HEK293 (cell line): ENCODE measurements around the gene KCNAB1.

ENCODE experiments used
- CTCF ChIA-PET: fragments of 350-600 bp; formaldehyde crosslinking; extraction: SDS; loops from one replicate; lab custom pipeline; 2021; ENCODE audit warnings: antibody characterized with exemption; lab: Yijun Ruan, JAX
- POLR2A ChIA-PET: fragments of 300-600 bp; formaldehyde crosslinking; extraction: SDS; loops from one replicate; lab custom pipeline; 2020; ENCODE audit warnings: antibody characterized with exemption, inconsistent platforms; lab: Yijun Ruan, JAX
- H3K27ac ChIP-seq: fragments of 200-500 bp; sonication (Bioruptor generic); 2 replicates; pipeline ENCODE4 v1.5.1; 2014; ENCODE audit warnings: low read depth, low read length, control low read depth, inconsistent platforms; ENCODE audit errors: extremely low read depth
- H3K36me3 ChIP-seq, 2 experiments: fragments of 200-500 bp in 1 of 2; sonication (Bioruptor generic) in 1 of 2; 1 replicate in 1 of 2; 2 replicates in 1 of 2; pipeline ENCODE4 v1.5.1; 2014 to 2017; ENCODE audit warnings: inconsistent platforms in 2 of 2, low read length in 2 of 2; ENCODE audit not compliant: control insufficient read depth in 2 of 2, insufficient read depth in 1 of 2
- H3K4me1 ChIP-seq: fragments of 200-500 bp; sonication (Bioruptor generic); 2 replicates; pipeline ENCODE4 v1.5.1; 2014; ENCODE audit warnings: mild to moderate bottlenecking, low read length, inconsistent platforms; ENCODE audit not compliant: control insufficient read depth, insufficient read depth
- H3K4me3 ChIP-seq: 2 replicates; pipeline ENCODE4 v1.5.1; 2011; ENCODE audit warnings: low read depth, mild to moderate bottlenecking, control low read depth, low read length, moderate library complexity
- H3K9me3 ChIP-seq: fragments of 200-500 bp; sonication (Bioruptor generic); 2 replicates; pipeline ENCODE4 v1.5.1; 2014; ENCODE audit warnings: low read depth, low read length, inconsistent platforms; ENCODE audit not compliant: control insufficient read depth, insufficient read depth
- BCL6B ChIP-seq: fragments of 450-650 bp; formaldehyde crosslinking; IDR thresholded peaks from 2 replicates; pipeline ENCODE4 v1.5.1; 2017; ENCODE audit warnings: missing biosample characterization, missing genetic modification characterization
- CTCF ChIP-seq: fragments of 450-650 bp; formaldehyde crosslinking; IDR thresholded peaks from 2 replicates; pipeline ENCODE4 v1.5.1; 2016; ENCODE audit warnings: missing biosample characterization, missing genetic modification characterization
- HIC1 ChIP-seq: fragments of 450-650 bp; formaldehyde crosslinking; IDR thresholded peaks from 2 replicates; pipeline ENCODE4 v1.5.1; 2016; ENCODE audit warnings: missing biosample characterization, missing genetic modification characterization
- KLF8 ChIP-seq: fragments of 450-650 bp; formaldehyde crosslinking; IDR thresholded peaks from 2 replicates; pipeline ENCODE4 v1.5.1; 2016; ENCODE audit warnings: missing biosample characterization, missing genetic modification characterization
- TRIM28 ChIP-seq: IDR thresholded peaks from 2 replicates; pipeline ENCODE4 v1.6.1; 2011; ENCODE audit warnings: low read length, control low read depth, borderline replicate concordance
- ZBTB11 ChIP-seq: fragments of 450-650 bp; formaldehyde crosslinking; conservative IDR thresholded peaks from 2 replicates; pipeline ENCODE4 v1.5.1; 2016; ENCODE audit warnings: low read depth, missing biosample characterization, missing genetic modification characterization
- ZBTB21 ChIP-seq: fragments of 450-650 bp; formaldehyde crosslinking; IDR thresholded peaks from 2 replicates; pipeline ENCODE4 v1.5.1; 2017; ENCODE audit warnings: missing biosample characterization, missing genetic modification characterization
- ZNF114 ChIP-seq: fragments of 450-650 bp; formaldehyde crosslinking; IDR thresholded peaks from 2 replicates; pipeline ENCODE4 v1.5.0; 2017; ENCODE audit warnings: missing biosample characterization, missing genetic modification characterization
- ZNF157 ChIP-seq: fragments of 450-650 bp; formaldehyde crosslinking; IDR thresholded peaks from 2 replicates; pipeline ENCODE4 v1.5.1; 2016; ENCODE audit warnings: missing biosample characterization, missing genetic modification characterization
- ZNF2 ChIP-seq: fragments of 450-650 bp; formaldehyde crosslinking; IDR thresholded peaks from 2 replicates; pipeline ENCODE4 v1.5.1; 2016; ENCODE audit warnings: missing biosample characterization, missing genetic modification characterization
- ZNF221 ChIP-seq: fragments of 450-650 bp; formaldehyde crosslinking; IDR thresholded peaks from 2 replicates; pipeline ENCODE4 v1.5.1; 2017; ENCODE audit warnings: missing biosample characterization, missing genetic modification characterization, borderline replicate concordance
- ZNF23 ChIP-seq: fragments of 450-650 bp; formaldehyde crosslinking; IDR thresholded peaks from 2 replicates; pipeline ENCODE4 v1.5.1; 2016; ENCODE audit warnings: missing biosample characterization, missing genetic modification characterization, borderline replicate concordance
- ZNF24 ChIP-seq: fragments of 450-650 bp; formaldehyde crosslinking; IDR thresholded peaks from 2 replicates; pipeline ENCODE4 v1.5.1; 2016; ENCODE audit warnings: missing biosample characterization, missing genetic modification characterization
- ZNF561 ChIP-seq: fragments of 450-650 bp; IDR thresholded peaks from 2 replicates; pipeline ENCODE4 v1.5.1; 2018; ENCODE audit warnings: missing biosample characterization, missing genetic modification characterization, borderline replicate concordance
- ZNF654 ChIP-seq: fragments of 450-650 bp; formaldehyde crosslinking; IDR thresholded peaks from 2 replicates; pipeline ENCODE4 v1.5.1; 2016; ENCODE audit warnings: low read depth, missing biosample characterization, missing genetic modification characterization
- ZNF660 ChIP-seq: fragments of 450-650 bp; IDR thresholded peaks from 2 replicates; pipeline ENCODE4 v1.5.1; 2018; ENCODE audit warnings: missing biosample characterization, mild to moderate bottlenecking, missing genetic modification characterization
- ZNF776 ChIP-seq: fragments of 450-650 bp; formaldehyde crosslinking; IDR thresholded peaks from 2 replicates; pipeline ENCODE4 v1.5.0; 2017; ENCODE audit warnings: missing biosample characterization, missing genetic modification characterization, borderline replicate concordance
- ZSCAN30 ChIP-seq: fragments of 450-650 bp; IDR thresholded peaks from 2 replicates; pipeline ENCODE4 v1.5.1; 2018; ENCODE audit warnings: missing biosample characterization, mild to moderate bottlenecking, missing genetic modification characterization, moderate library complexity
- ZSCAN4 ChIP-seq: fragments of 450-650 bp; formaldehyde crosslinking; IDR thresholded peaks from 2 replicates; pipeline ENCODE4 v1.5.1; 2017; ENCODE audit warnings: missing biosample characterization, missing genetic modification characterization

The KCNAB1 gene

GRCh38 chr3:156150434-156151066 lies 30.2 kb downstream of the KCNAB1 start:
- Histone ChIP-seq H3K9me3 (no peaks in the 10 kb centered on the region), H3K4me3 (no peak overlapping the region), H3K4me1 (no peaks in the 10 kb centered on the region), H3K27ac (no peak overlapping the region), H3K36me3 (no peaks in the 10 kb centered on the region)
- ChIA-PET CTCF (interaction anchor here (0.6 to 7.0 kb wide), 32 partner anchors 8 to 1051 kb away, joined by 3 to 97 read pairs (median 4); partner anchors contain the start of gene C3orf33), POLR2A (no interaction called here)
- TF ChIP-seq BCL6B, result no peak
- TF ChIP-seq ZSCAN4 (tag by site-specific recombination), result no peak
- TF ChIP-seq ZNF654 (tag by site-specific recombination), result peak; percentile 69
- no peak for TF ChIP-seq KLF8 (tag by site-specific recombination)
- TF ChIP-seq TRIM28, result peak; percentile 43; the same call in 1 of the 2 replicates
- TF ChIP-seq CTCF, result 0 out of 2 replicates have a peak, but pooled peaks have one; percentile 24
- 0 out of 2 replicates have a peak, but pooled peaks have one; percentile 20 for TF ChIP-seq ZNF660
- TF ChIP-seq ZNF23 (tag by site-specific recombination), result no peak
- no peak for TF ChIP-seq ZNF2 (tag by site-specific recombination)
- TF ChIP-seq ZNF114, result no peak
- no peak for TF ChIP-seq ZBTB21 (tag by site-specific recombination)
- no peak for TF ChIP-seq ZSCAN30 (tag by site-specific recombination)
- TF ChIP-seq ZNF561, result no peak

- Histone ChIP-seq H3K4me1 (no peaks in the 10 kb centered on the region), H3K4me3 (no peak overlapping the region), H3K27ac (no peak overlapping the region), H3K9me3 (no peaks in the 10 kb centered on the region), H3K36me3 (no peaks in the 10 kb centered on the region)
- ChIA-PET CTCF (interaction anchor here (0.5 to 7.0 kb wide), 30 partner anchors 9 to 985 kb away, joined by 3 to 97 read pairs (median 4); no protein-coding TSS in a partner anchor), POLR2A (interaction anchor here (1.5 kb wide), 1 partner anchor 403 kb away, joined by 3 read pairs; the partner anchor contains the start of gene SSR3)
- TF ChIP-seq HIC1, result no peak
- no peak for TF ChIP-seq ZNF24
- no peak for TF ChIP-seq ZNF776
- TF ChIP-seq CTCF, result peak; percentile 32; the same call in 1 of the 2 replicates
- TF ChIP-seq ZNF654 (tag by site-specific recombination), result peak; percentile 76
- peak; percentile 45; the same call in 1 of the 2 replicates for TF ChIP-seq ZNF2 (tag by site-specific recombination)
- peak; percentile 33; the same call in 1 of the 2 replicates for TF ChIP-seq ZBTB11 (tag by site-specific recombination)
- TF ChIP-seq ZNF157 (tag by site-specific recombination), result 0 out of 2 replicates have a peak, but pooled peaks have one; percentile 17
- TF ChIP-seq ZNF221 (tag by site-specific recombination), result no peak
- TF ChIP-seq ZSCAN30 (tag by site-specific recombination), result 0 out of 2 replicates have a peak, but pooled peaks have one; percentile 24
Measured at GRCh38 chr3:156151824-156152428, 31.5 kb downstream of the KCNAB1 start.
